ENCODE measurements around the gene IQSEC1. TPM values are rescaled to one million over a fixed set of nuclear protein-coding genes. Genes with fewer than 3 reads are reported as not detected.

The IQSEC1 gene
- total and polyA plus RNA-seq, 10 of the 15 experiments (the other 5 are each of a cell fraction or from before 2014, with no cell fraction given): 0.92 to 55.2 (median 8.5) TPM

GRCh38 chr3:13053420-13053819 is 19.8 kb downstream of the IQSEC1 start:
- no peak for DNase-seq (ENCODE audit: low read depth, low spot score)
- in situ Hi-C loops (cut with MboI): no loop called here
- no peaks in the 10 kb centered on the region for H3K27me3 ChIP-seq (replicated peaks in 1 of 2; ENCODE audit: control insufficient read depth in 2 of 2, insufficient read depth in 2 of 2, low read length in 1 of 2)
- H3K4me2 ChIP-seq (ENCODE audit: control insufficient read depth, insufficient read depth): no peak overlapping the region
- no peaks in the 10 kb centered on the region for H4K20me1 ChIP-seq (ENCODE audit: control insufficient read depth, insufficient read depth)
- 45% methylated on average over 8 of the region's 8 CpGs for WGBS (ENCODE audit: insufficient coverage, insufficient replicate concordance, low lambda C conversion rate, missing lambda C conversion rate)
- no peak for FAIRE-seq
- POLR2A ChIA-PET: no interaction called here
- H3K9ac ChIP-seq (ENCODE audit: control insufficient read depth, insufficient read depth, low read length): no peak overlapping the region
- no peak overlapping the region for H3K4me3 ChIP-seq
- ATAC-seq: no peak
- no peak for TF ChIP-seq RFX5 (IDR thresholded peaks at IDR 0.05; ENCODE audit: low read depth, low read length)
- no peak for TF ChIP-seq ZNF622 (IDR thresholded peaks at IDR 0.05)
- no peak for TF ChIP-seq RCOR1 (conservative IDR thresholded peaks at IDR 0.05; ENCODE audit: low read depth, low read length)
- no peak for TF ChIP-seq BCL11A (IDR thresholded peaks at IDR 0.05; ENCODE audit: low read depth, low read length)
- no peak for TF ChIP-seq PRDM15 (CRISPR knock-in tag; IDR thresholded peaks at IDR 0.05)
- TF ChIP-seq, protein P1, sequence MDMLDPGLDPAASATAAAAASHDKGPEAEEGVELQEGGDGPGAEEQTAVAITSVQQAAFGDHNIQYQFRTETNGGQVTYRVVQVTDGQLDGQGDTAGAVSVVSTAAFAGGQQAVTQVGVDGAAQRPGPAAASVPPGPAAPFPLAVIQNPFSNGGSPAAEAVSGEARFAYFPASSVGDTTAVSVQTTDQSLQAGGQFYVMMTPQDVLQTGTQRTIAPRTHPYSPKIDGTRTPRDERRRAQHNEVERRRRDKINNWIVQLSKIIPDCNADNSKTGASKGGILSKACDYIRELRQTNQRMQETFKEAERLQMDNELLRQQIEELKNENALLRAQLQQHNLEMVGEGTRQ (IDR thresholded peaks at IDR 0.05; ENCODE audit: borderline replicate concordance, low read depth, low read length): no peak
- TF ChIP-seq, protein P2, sequence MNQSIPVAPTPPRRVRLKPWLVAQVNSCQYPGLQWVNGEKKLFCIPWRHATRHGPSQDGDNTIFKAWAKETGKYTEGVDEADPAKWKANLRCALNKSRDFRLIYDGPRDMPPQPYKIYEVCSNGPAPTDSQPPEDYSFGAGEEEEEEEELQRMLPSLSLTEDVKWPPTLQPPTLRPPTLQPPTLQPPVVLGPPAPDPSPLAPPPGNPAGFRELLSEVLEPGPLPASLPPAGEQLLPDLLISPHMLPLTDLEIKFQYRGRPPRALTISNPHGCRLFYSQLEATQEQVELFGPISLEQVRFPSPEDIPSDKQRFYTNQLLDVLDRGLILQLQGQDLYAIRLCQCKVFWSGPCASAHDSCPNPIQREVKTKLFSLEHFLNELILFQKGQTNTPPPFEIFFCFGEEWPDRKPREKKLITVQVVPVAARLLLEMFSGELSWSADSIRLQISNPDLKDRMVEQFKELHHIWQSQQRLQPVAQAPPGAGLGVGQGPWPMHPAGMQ (IDR thresholded peaks at IDR 0.05; ENCODE audit: borderline replicate concordance): no peak
- no peak for TF ChIP-seq ETV6 (conservative IDR thresholded peaks at IDR 0.05 in 1 of 2, IDR thresholded peaks at IDR 0.05 in 1 of 2; ENCODE audit: borderline replicate concordance in 1 of 2, low read depth in 1 of 2)
- no peak for TF ChIP-seq NR2C1 (IDR thresholded peaks at IDR 0.05)
- TF ChIP-seq TARDBP (IDR thresholded peaks at IDR 0.05; ENCODE audit: borderline replicate concordance): no peak
- no TSS peak for BruUV-seq (replicated peaks)
- H3K9me3 ChIP-seq (replicated peaks; ENCODE audit: control insufficient read depth, insufficient read depth, low read length): no peaks in the 10 kb centered on the region
- H3K4me1 ChIP-seq (ENCODE audit: control insufficient read depth, insufficient read depth, low read length): no peaks in the 10 kb centered on the region
- intact Hi-C loops (cut with micrococcal nuclease; ENCODE audit: unreplicated experiment): no loop called here
- no peak overlapping the region for H3K27ac ChIP-seq (ENCODE audit: control insufficient read depth, insufficient read depth)
- SMC1A ChIA-PET (ENCODE audit: uncharacterized antibody, unreplicated experiment): no interaction called here
- CTCF ChIA-PET: interaction anchor here (0.8 to 1.1 kb wide), 2 partner anchors 41 to 109 kb away, joined by 3 read pairs; no protein-coding TSS in a partner anchor
- no peak overlapping the region for H2AFZ ChIP-seq (ENCODE audit: control insufficient read depth, low read depth, low read length)
- H3K79me2 ChIP-seq (ENCODE audit: control insufficient read depth, insufficient read depth, low read length): no peaks in the 10 kb centered on the region; the same call in none of the 2 replicates
- RAD21 ChIA-PET (ENCODE audit: unreplicated experiment): no interaction called here
- no peaks in the 10 kb centered on the region; a peak in 1 of 4 replicates for H3K36me3 ChIP-seq (ENCODE audit: control insufficient read depth in 2 of 2, insufficient read depth in 2 of 2, low read length in 1 of 2)

All from GM12878 (cell line).